PFSK-1 (cell line): ENCODE results near the gene DNTT.

Source experiments
- POLR2AphosphoS5 ChIP-seq: IDR thresholded peaks from 2 replicates; pipeline ENCODE4 v1.6.1; 2012; ENCODE audit warnings: low read depth, mild to moderate bottlenecking, control low read depth, low read length, moderate library complexity
- TAF1 ChIP-seq: IDR thresholded peaks from 2 replicates; pipeline ENCODE4 v1.6.1; 2012; ENCODE audit warnings: low read length, control low read depth, borderline replicate concordance; ENCODE audit not compliant: insufficient read depth

DNA sequence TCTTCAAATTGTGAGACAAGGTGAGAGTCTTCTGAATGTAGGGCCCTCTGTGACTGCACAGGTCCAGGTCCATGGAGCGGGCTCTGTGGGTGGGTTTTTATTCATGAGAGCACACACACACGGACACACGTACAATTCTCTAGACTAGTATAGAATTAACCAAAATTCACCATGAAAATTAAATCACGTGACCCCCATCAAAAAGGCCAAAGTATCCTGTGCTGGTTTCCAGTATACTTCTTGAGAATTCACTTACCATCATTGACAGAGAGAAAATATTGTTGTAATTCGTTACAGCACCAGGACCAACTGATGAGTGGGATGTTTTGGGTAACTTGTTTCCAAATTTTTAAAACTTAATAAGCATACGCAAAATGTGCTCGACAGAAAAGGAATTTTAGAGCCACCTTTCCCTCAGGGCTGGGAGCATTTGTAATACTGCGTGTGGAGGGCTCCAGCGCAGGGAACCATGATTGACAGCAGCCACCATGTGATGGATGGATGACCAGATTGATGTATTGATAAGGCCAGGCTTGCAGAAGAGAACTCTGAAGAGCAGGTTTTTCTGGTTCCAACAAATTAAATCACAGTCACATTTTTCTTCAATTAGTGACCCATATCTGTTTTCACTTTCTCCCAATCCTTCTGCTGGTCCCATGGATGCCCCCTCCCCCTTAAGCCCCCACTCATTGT, 14.9 kb upstream of the DNTT start:
- no peak for TF ChIP-seq POLR2AphosphoS5
- TF ChIP-seq TAF1, result no peak
